ENCODE results near the gene RIN2. TPM values are rescaled to one million over a fixed set of nuclear protein-coding genes. Genes with fewer than 3 reads are reported as not detected.

The RIN2 gene
- total and polyA plus RNA-seq, 2 of the 4 experiments (the other 2 are of a cell fraction), result 16.1 to 72.2 TPM

DNA sequence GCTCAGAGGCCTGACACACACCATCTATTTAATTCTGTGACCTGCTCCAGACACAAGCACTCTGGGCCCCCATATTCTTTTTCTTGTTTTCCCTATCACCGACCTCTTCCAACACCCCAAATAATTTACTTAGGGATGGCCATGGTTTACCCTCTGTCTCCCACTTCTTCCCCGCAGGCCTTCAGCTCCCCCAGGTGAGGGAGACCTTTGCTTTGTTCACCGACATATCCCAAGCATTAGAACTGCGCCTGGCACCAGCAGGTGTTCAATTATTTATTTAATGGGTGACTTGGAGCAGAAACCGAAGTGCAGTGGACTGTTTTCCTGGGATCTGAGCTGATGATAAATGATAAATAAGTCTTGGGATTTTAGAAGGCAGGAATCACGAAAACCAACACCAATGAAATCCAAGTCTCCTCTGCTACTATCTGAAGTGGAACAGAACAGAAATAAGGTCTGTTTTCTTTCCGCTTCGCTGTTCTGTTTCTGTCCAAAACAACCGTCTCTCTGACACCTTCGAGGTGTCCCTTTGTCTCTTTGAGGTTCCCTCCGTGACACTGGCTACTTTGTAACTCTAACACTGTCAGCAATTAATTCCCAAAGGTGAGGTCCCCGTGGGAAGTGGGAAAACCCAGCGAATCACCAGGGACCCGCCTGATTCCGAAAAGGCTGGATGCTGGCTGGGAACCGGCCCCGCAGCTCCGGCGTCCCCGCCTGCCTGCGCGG, 1.1 kb upstream of the RIN2 start:
- Histone ChIP-seq H3K18ac (ENCODE audit: low read depth, low read length) (peak overlapping the region; percentile 84), H3K36me3 (ENCODE audit: control insufficient read depth, insufficient read depth, low read length) (peaks cover 2% of the 10 kb centered on the region; the same call in 1 of the 2 replicates), H2AK5ac (ENCODE audit: low read depth, low read length) (0 out of 2 replicates have a peak overlapping the region, but pooled peaks have one; percentile 16), H3K27me3 (ENCODE audit: control insufficient read depth, insufficient read depth, low read length) (no peaks in the 10 kb centered on the region), H3K9me3 (ENCODE audit: control insufficient read depth, insufficient read depth, low read length) (no peaks in the 10 kb centered on the region), H2BK120ac (ENCODE audit: low read depth, low read length) (peak overlapping the region; percentile 88), H3K79me1 (ENCODE audit: low read depth in 1 of 2, low read length in 2 of 2) (peaks cover 7 to 48% of the 10 kb centered on the region in 2 experiments; a peak in 3 of 4 replicates), H3K9ac (ENCODE audit: low read depth, low read length) (peak overlapping the region; percentile 89), H2BK15ac (ENCODE audit: low read depth, low read length) (peak overlapping the region; percentile 58; the same call in 2 of the 3 replicates), H4K8ac (ENCODE audit: low read depth in 2 of 2, low read length in 2 of 2) (peak overlapping the region; percentile 65 to 85), H4K91ac (ENCODE audit: insufficient read depth, low read depth, low read length) (peak overlapping the region; percentile 87), H3K9me1 (ENCODE audit: insufficient read depth, low read length) (peaks cover 10% of the 10 kb centered on the region), H3K4me2 (ENCODE audit: low read depth, low read length) (peak overlapping the region; percentile 89), H2BK5ac (ENCODE audit: low read depth, low read length, poor library complexity, severe bottlenecking) (peak overlapping the region; percentile 41), H3K4me3 (ENCODE audit: insufficient read depth, low read depth, low read length) (peak overlapping the region; percentile 72), H2AK9ac (replicated peaks; ENCODE audit: low read depth, low read length, poor library complexity) (peak overlapping the region; percentile 38), H3K4me1 (ENCODE audit: control insufficient read depth, insufficient read depth, low read length) (peaks cover 8% of the 10 kb centered on the region), H2AFZ (replicated peaks; ENCODE audit: low read length, poor library complexity) (peak overlapping the region; percentile 92), H3K14ac (replicated peaks; ENCODE audit: low read depth, low read length) (peak overlapping the region; percentile 91), H4K20me1 (ENCODE audit: insufficient read depth, low read length) (no peaks in the 10 kb centered on the region; the same call in 1 of the 2 replicates), H3K27ac (ENCODE audit: insufficient read depth, low read length) (peak overlapping the region; percentile 78), H3K4ac (ENCODE audit: low read depth, low read length) (peak overlapping the region; percentile 85), H2BK20ac (ENCODE audit: low read depth, low read length) (0 out of 2 replicates have a peak overlapping the region, but pooled peaks have one; percentile 15), H3K56ac (ENCODE audit: extremely low read depth, insufficient read depth, low read length) (peak overlapping the region; percentile 88; the same call in 1 of the 2 replicates), H3K23ac (ENCODE audit: low read depth, low read length) (peak overlapping the region; percentile 90), H4K5ac (ENCODE audit: low read depth, low read length) (peak overlapping the region; percentile 77)
- ATAC-seq (ENCODE audit: low read depth) (no peak), DNase-seq (no peak)
- no TSS peak for BruUV-seq (replicated peaks)
- dilution Hi-C loops (cut with HindIII; ENCODE audit: low sequenced_read_pairs, unreplicated experiment) (no loop called here), in situ Hi-C loops (cut with MboI; ENCODE audit: low sequenced_read_pairs) (no loop called here), intact Hi-C loops (cut with micrococcal nuclease) (loop anchor here (1.0 to 5.0 kb wide), 2 partner anchors 58 to 65 kb away; no protein-coding TSS in a partner anchor)
- POLR2A ChIA-PET (ENCODE audit: unreplicated experiment), result interaction anchor here (0.7 to 1.0 kb wide), 2 partner anchors 19 to 58 kb away, joined by 3 to 7 read pairs; no protein-coding TSS in a partner anchor
- CTCF ChIA-PET, result no interaction called here
- TF ChIP-seq, protein P1, sequence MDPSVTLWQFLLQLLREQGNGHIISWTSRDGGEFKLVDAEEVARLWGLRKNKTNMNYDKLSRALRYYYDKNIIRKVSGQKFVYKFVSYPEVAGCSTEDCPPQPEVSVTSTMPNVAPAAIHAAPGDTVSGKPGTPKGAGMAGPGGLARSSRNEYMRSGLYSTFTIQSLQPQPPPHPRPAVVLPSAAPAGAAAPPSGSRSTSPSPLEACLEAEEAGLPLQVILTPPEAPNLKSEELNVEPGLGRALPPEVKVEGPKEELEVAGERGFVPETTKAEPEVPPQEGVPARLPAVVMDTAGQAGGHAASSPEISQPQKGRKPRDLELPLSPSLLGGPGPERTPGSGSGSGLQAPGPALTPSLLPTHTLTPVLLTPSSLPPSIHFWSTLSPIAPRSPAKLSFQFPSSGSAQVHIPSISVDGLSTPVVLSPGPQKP (IDR thresholded peaks at IDR 0.05; ENCODE audit: borderline replicate concordance, low read depth, low read length), result no peak
- no peak for TF ChIP-seq CHD1 (IDR thresholded peaks at IDR 0.05; ENCODE audit: low read depth, low read length)
- no peak for TF ChIP-seq RCOR1 (IDR thresholded peaks at IDR 0.05; ENCODE audit: insufficient replicate concordance, low read length)
- no peak for TF ChIP-seq CEBPB (IDR thresholded peaks at IDR 0.05; ENCODE audit: low read depth, low read length)
- TF ChIP-seq RAD21 (IDR thresholded peaks at IDR 0.05; ENCODE audit: low read length), result no peak
- TF ChIP-seq POLR2A (IDR thresholded peaks at IDR 0.05; ENCODE audit: low read depth, low read length), result no peak
- WGBS, 2 experiments (ENCODE audit: extremely low coverage in 2 of 2, insufficient read length in 1 of 2), result 0% methylated on average over 6 of the region's 22 CpGs; no CpG with 5 or more reads in 1 of the 2 experiments

Measured in IMR-90 (cell line).